Measurements from ENCODE around the gene GAS7. TPM values are rescaled to one million over a fixed set of nuclear protein-coding genes. Genes with fewer than 3 reads are reported as not detected.

GAS7 gene
- total RNA-seq, 1 experiment from 2014 or later: 6.0 TPM

GRCh38 chr17:9907131-9907530 is 291.3 kb downstream of the GAS7 start:
- no CpG with 5 or more reads among the region's 7 CpGs for WGBS (ENCODE audit: extremely low coverage, insufficient read length, low lambda C conversion rate)

More at GRCh38 chr17:9907131-9907530, 291.3 kb downstream of the GAS7 start:
- Histone ChIP-seq H2BK5ac (ENCODE audit: insufficient read length, low read length) (no peak overlapping the region), H2AK5ac (ENCODE audit: insufficient read length, low read length) (no peak overlapping the region), H3K4me1 (ENCODE audit: insufficient read depth, low read length) (no peaks in the 10 kb centered on the region; the same call in 1 of the 2 replicates), H4K91ac (ENCODE audit: insufficient read length, low read depth, low read length) (no peak overlapping the region), H3K14ac (ENCODE audit: insufficient read depth, low read length) (no peak overlapping the region), H2AFZ (ENCODE audit: low read length) (no peak overlapping the region), H4K5ac (ENCODE audit: insufficient read length, low read depth, low read length) (no peak overlapping the region), H3K9me3 (ENCODE audit: control insufficient read depth, low read depth, low read length) (no peaks in the 10 kb centered on the region), H3K79me1 (ENCODE audit: insufficient read depth, low read depth, low read length, poor library complexity, severe bottlenecking) (no peaks in the 10 kb centered on the region), H3K9ac (ENCODE audit: extremely low read depth, insufficient read length, low read length) (no peak overlapping the region), H4K20me1 (ENCODE audit: control insufficient read depth, insufficient read depth, insufficient read length) (no peaks in the 10 kb centered on the region), H2BK15ac (ENCODE audit: low read depth, low read length) (no peak overlapping the region), H4K8ac (replicated peaks; ENCODE audit: insufficient read length, low read depth, low read length) (no peak overlapping the region), H3K4ac (ENCODE audit: low read depth, low read length) (no peak overlapping the region), H3K79me2 (ENCODE audit: insufficient read depth, low read length) (no peaks in the 10 kb centered on the region), H3K27ac (ENCODE audit: insufficient read length, low read depth, low read length) (no peak overlapping the region), H3T11ph (ENCODE audit: low read length) (no peak overlapping the region), H2BK12ac (ENCODE audit: insufficient read length, low read depth, low read length) (no peak overlapping the region), H2BK20ac (ENCODE audit: low read depth, low read length, poor library complexity, severe bottlenecking) (no peak overlapping the region), H3K27me3 (ENCODE audit: insufficient read depth, low read length) (no peaks in the 10 kb centered on the region), H3K23me2 (ENCODE audit: insufficient read length, low read depth, low read length, poor library complexity, severe bottlenecking) (no peaks in the 10 kb centered on the region), H2BK120ac (ENCODE audit: low read depth, low read length, poor library complexity, severe bottlenecking) (no peak overlapping the region), H3K4me2 (ENCODE audit: insufficient read depth, insufficient read length, low read length) (no peak overlapping the region), H3K18ac (ENCODE audit: insufficient read length, low read depth, low read length) (no peak overlapping the region), H3K56ac (ENCODE audit: insufficient read length, low read depth, low read length) (no peak overlapping the region), H3K23ac (ENCODE audit: insufficient read length, low read depth, low read length) (no peak overlapping the region)
- Mint-ChIP-seq H3K27ac (no peak overlapping the region), H3K27me3 (ENCODE audit: low read depth) (peaks cover 10% of the 10 kb centered on the region), H3K9me3 (peaks cover 0 to 2% of the 10 kb centered on the region in 2 experiments; a peak in 2 of 5 replicates), H3K36me3 (ENCODE audit: insufficient read depth in 1 of 3, low read depth in 3 of 3) (no peaks in the 10 kb centered on the region; a peak in 1 of 7 replicates), H3K4me3 (no peak overlapping the region), H3K4me1 (peaks cover 14 to 33% of the 10 kb centered on the region in 2 experiments)
- DNase-seq: no peak
- no peak for TF ChIP-seq CTCF (conservative IDR thresholded peaks at IDR 0.05)
